ENCODE data around the gene ASAP2. TPM values are rescaled to one million over a fixed set of nuclear protein-coding genes. Genes with fewer than 3 reads are reported as not detected.

ASAP2 gene
- total RNA-seq, 2 experiments from 2014 or later, result 0.27 TPM; not detected in 1

DNA sequence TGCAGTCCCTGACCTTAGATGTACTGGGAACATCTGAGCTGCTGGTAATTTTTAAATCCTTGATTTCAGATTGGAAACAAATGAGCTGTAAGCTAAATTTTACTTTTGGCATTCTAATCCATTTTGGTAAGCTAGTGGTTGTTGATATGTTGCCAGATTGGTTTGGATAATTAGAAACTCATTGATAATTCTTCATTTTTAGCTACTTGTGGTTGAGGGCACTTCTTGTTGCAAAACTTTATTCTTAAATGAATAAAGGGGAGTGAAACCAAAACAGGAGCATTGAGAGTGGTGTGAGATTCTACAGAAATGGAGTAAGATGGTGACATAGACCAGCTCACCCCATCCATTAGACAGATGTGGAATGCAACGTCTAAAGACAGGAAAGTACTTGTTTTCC lies 152.2 kb downstream of the ASAP2 start:
- H3K4me3 ChIP-seq (ENCODE audit: low read depth, low read length, poor library complexity, severe bottlenecking), result no peak overlapping the region
- DNase-seq (ENCODE audit: low spot score), result no peak
- ChIA-PET POLR2A (interaction anchor here (1.1 kb wide), 1 partner anchor 8 kb away, joined by 3 read pairs; no protein-coding TSS in a partner anchor), CTCF (ENCODE audit: unreplicated experiment) (no interaction called here)
- H3K4me1 ChIP-seq (ENCODE audit: insufficient read depth, low read length, poor library complexity, severe bottlenecking), result peaks cover 5% of the 10 kb centered on the region
- no peaks in the 10 kb centered on the region for H3K9me3 ChIP-seq (ENCODE audit: low read length)
- no peaks in the 10 kb centered on the region for H3K79me2 ChIP-seq (ENCODE audit: insufficient read depth, low read depth, low read length)
- TF ChIP-seq, protein P1, sequence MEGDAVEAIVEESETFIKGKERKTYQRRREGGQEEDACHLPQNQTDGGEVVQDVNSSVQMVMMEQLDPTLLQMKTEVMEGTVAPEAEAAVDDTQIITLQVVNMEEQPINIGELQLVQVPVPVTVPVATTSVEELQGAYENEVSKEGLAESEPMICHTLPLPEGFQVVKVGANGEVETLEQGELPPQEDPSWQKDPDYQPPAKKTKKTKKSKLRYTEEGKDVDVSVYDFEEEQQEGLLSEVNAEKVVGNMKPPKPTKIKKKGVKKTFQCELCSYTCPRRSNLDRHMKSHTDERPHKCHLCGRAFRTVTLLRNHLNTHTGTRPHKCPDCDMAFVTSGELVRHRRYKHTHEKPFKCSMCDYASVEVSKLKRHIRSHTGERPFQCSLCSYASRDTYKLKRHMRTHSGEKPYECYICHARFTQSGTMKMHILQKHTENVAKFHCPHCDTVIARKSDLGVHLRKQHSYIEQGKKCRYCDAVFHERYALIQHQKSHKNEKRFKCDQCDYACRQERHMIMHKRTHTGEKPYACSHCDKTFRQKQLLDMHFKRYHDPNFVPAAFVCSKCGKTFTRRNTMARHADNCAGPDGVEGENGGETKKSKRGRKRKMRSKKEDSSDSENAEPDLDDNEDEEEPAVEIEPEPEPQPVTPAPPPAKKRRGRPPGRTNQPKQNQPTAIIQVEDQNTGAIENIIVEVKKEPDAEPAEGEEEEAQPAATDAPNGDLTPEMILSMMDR (conservative IDR thresholded peaks at IDR 0.05; ENCODE audit: low read length), result no peak
- TF ChIP-seq EZH2phosphoT487 (IDR thresholded peaks at IDR 0.05; ENCODE audit: borderline replicate concordance, low read depth, low read length), result no peak
- H3K36me3 ChIP-seq (ENCODE audit: insufficient read depth, low read length), result no peaks in the 10 kb centered on the region
- no peaks in the 10 kb centered on the region for H3K9me2 ChIP-seq (ENCODE audit: insufficient read depth, low read length)
- H4K20me1 ChIP-seq (ENCODE audit: insufficient read depth, low read length), result no peaks in the 10 kb centered on the region
- H3K4me2 ChIP-seq (ENCODE audit: low read length), result no peak overlapping the region
- no peak overlapping the region for H2AFZ ChIP-seq (ENCODE audit: low read length)
- H3K27ac ChIP-seq (ENCODE audit: low read depth, low read length, poor library complexity, severe bottlenecking), result no peak overlapping the region
- intact Hi-C loops (cut with micrococcal nuclease; ENCODE audit: unreplicated experiment), result no loop called here
- BruUV-seq (replicated peaks), result no TSS peak

DNA sequence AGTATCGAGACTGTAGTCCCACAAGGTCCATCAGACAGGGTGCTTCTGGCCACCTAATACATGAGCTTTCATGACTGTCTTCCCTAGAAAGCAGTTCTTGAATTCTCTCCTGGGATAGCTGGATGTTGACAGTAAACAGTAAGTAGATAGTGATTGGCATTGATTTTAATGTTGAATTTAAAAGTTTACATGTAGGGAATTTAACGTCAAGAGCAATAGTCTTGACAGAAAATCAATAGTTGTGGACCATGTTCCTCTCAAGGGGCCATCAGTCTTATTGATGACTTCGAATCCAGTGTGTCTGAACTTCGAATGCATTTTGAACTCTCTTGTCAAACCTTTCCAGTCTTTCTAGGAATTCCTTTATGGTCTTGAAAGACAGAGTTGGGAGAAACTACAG lies 152.9 kb downstream of the ASAP2 start:
- no peak for TF ChIP-seq EZH2phosphoT487 (IDR thresholded peaks at IDR 0.05; ENCODE audit: borderline replicate concordance, low read depth, low read length)
- TF ChIP-seq, protein P1 (conservative IDR thresholded peaks at IDR 0.05; ENCODE audit: low read length), result no peak
- Histone ChIP-seq H3K79me2 (ENCODE audit: insufficient read depth, low read depth, low read length) (no peaks in the 10 kb centered on the region), H3K9me2 (ENCODE audit: insufficient read depth, low read length) (no peaks in the 10 kb centered on the region), H2AFZ (ENCODE audit: low read length) (no peak overlapping the region), H3K4me3 (ENCODE audit: low read depth, low read length, poor library complexity, severe bottlenecking) (no peak overlapping the region), H3K9me3 (ENCODE audit: low read length) (no peaks in the 10 kb centered on the region), H3K36me3 (ENCODE audit: insufficient read depth, low read length) (no peaks in the 10 kb centered on the region), H3K4me2 (ENCODE audit: low read length) (no peak overlapping the region), H3K4me1 (ENCODE audit: insufficient read depth, low read length, poor library complexity, severe bottlenecking) (peaks cover 5% of the 10 kb centered on the region), H4K20me1 (ENCODE audit: insufficient read depth, low read length) (no peaks in the 10 kb centered on the region), H3K27ac (ENCODE audit: low read depth, low read length, poor library complexity, severe bottlenecking) (no peak overlapping the region)
- CTCF ChIA-PET (ENCODE audit: unreplicated experiment), result no interaction called here
- DNase-seq (ENCODE audit: low spot score), result no peak
- intact Hi-C loops (cut with micrococcal nuclease; ENCODE audit: unreplicated experiment), result no loop called here
- no TSS peak for BruUV-seq (replicated peaks)
- POLR2A ChIA-PET, result no interaction called here

DNA sequence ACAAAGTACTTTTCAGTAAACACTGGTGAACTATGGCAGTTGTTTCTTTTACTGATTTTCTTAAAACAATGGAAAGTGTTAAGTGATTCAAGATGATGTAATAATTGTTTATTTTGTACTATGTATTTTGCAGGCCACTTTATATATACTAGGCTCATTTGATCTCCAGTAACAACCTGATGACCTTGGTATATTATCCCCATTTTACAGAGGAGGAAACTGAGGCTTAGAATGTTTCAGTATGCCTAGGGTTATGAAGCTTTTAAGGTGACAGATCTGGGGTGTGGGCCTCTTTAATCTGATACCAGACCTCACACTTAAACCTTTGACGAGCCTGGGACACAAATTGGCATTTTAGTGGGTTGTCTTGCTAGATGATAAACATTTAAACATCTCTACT lies 153.5 kb downstream of the ASAP2 start:
- H4K20me1 ChIP-seq (ENCODE audit: insufficient read depth, low read length), result no peaks in the 10 kb centered on the region
- H3K4me1 ChIP-seq (ENCODE audit: insufficient read depth, low read length, poor library complexity, severe bottlenecking), result peaks cover 5% of the 10 kb centered on the region
- H3K4me3 ChIP-seq (ENCODE audit: low read depth, low read length, poor library complexity, severe bottlenecking), result no peak overlapping the region
- H3K27ac ChIP-seq (ENCODE audit: low read depth, low read length, poor library complexity, severe bottlenecking), result no peak overlapping the region
- no peaks in the 10 kb centered on the region for H3K9me2 ChIP-seq (ENCODE audit: insufficient read depth, low read length)
- no peak for TF ChIP-seq EZH2phosphoT487 (IDR thresholded peaks at IDR 0.05; ENCODE audit: borderline replicate concordance, low read depth, low read length)
- TF ChIP-seq, protein P1 (conservative IDR thresholded peaks at IDR 0.05; ENCODE audit: low read length), result no peak
- no peak overlapping the region for H3K4me2 ChIP-seq (ENCODE audit: low read length)
- DNase-seq (ENCODE audit: low spot score), result no peak
- BruUV-seq (replicated peaks), result no TSS peak
- CTCF ChIA-PET (ENCODE audit: unreplicated experiment), result no interaction called here
- H2AFZ ChIP-seq (ENCODE audit: low read length), result no peak overlapping the region
- intact Hi-C loops (cut with micrococcal nuclease; ENCODE audit: unreplicated experiment), result no loop called here
- no peaks in the 10 kb centered on the region for H3K36me3 ChIP-seq (ENCODE audit: insufficient read depth, low read length)
- POLR2A ChIA-PET, result no interaction called here
- no peaks in the 10 kb centered on the region for H3K9me3 ChIP-seq (ENCODE audit: low read length)
- H3K79me2 ChIP-seq (ENCODE audit: insufficient read depth, low read depth, low read length), result no peaks in the 10 kb centered on the region
